DOHH2 (cell line): ENCODE measurements around the gene PHF2.

Experiments
- CTCF ChIP-seq: fragments of 200-600 bp; sonication (generic); IDR thresholded peaks from one replicate; pipeline ENCODE4 v1.5.1; 2014; ENCODE audit warnings: antibody characterized with exemption, mild to moderate bottlenecking, low read depth, low read length; ENCODE audit not compliant: poor library complexity, severe bottlenecking
- EZH2phosphoT487 ChIP-seq: fragments of 200-600 bp; sonication (generic); IDR thresholded peaks from 2 replicates; pipeline ENCODE4 v1.6.1; 2017; ENCODE audit warnings: borderline replicate concordance, mild to moderate bottlenecking, antibody characterized with exemption, low read length, moderate library complexity, mixed read lengths

GRCh38 chr9:93593144-93593658, 16.8 kb downstream of the PHF2 start:
- TF ChIP-seq CTCF, result no peak
- no peak for TF ChIP-seq EZH2phosphoT487
